Activated CD4-positive, alpha-beta T cell treated with anti-CD3 and anti-CD28 coated beads, Interleukin-2, Interleukin-6, amounts not matched to agents 100 ng/mL and 50 ng/mL, durations not matched to agents 16 hours and 8 hours (primary cell): ENCODE measurements around the gene IFNA5.

ENCODE experiments used
- DNase-seq: peaks from one replicate; pipeline ENCODE4 v3.0.0-alpha.2; 2020

IFNA5 gene

GRCh38 chr9:21289848-21290247, 15.3 kb downstream of the IFNA5 start:
- no peak for DNase-seq

DNA sequence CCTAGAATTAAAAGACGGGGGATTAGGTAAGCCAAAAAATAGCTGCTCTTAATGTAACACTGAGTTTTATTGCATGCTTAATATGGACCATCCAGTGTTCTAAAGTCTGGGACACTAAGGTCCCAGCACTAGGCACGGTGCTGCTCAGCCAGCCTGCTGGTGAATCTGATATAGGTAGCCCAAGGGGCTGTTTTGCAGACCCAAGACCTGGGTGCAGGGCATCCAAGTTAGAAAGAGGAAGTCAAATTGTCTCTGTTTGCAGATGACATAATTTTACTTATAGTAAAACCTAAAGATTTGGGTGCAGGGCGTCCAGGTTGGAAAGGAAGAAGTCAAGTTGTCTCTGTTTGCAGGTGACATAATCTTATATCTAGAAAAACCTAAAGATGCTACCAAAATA, 17.8 kb downstream of the IFNA5 start:
- DNase-seq: no peak

DNA sequence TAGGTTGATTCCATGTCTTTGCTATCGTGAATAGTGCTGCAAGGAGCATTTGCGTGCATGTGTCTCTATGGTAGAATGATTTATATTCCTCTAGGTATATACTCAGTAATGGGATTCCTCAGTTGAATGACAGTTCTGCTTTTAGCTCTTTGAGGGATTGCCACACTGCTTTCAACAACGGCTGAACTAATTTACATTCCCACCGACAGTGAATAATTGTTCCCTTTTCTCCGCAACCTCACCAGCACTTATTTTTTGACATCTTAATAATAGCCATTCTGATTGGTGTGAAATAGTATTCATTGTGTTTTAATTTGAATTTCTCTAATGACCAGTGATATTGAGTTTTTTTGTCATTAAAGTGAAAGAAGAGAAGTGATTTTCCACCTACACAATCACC, 18.5 kb downstream of the IFNA5 start:
- no peak for DNase-seq

DNA sequence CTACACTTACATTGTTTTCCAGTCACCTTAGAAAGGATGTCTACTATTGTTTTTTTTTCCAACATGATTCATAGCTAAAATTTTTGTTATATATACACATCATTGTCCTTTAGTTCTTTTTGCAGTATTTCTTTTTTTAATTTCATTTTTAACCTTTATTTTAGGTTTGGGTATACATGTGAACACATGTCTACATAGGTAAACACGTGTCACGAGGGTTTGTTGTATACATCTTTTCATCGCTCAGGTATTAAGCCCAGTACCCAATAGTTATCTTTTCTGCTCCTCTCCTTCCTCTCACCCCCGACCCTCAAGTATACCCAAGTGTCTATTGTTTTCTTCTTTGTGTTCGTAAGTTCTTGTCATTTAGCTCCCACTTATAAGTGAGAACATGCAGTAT, 19.0 kb downstream of the IFNA5 start:
- DNase-seq: no peak

- no peak for DNase-seq
Measured at GRCh38 chr9:21281275-21281674, 23.8 kb downstream of the IFNA5 start.

DNA sequence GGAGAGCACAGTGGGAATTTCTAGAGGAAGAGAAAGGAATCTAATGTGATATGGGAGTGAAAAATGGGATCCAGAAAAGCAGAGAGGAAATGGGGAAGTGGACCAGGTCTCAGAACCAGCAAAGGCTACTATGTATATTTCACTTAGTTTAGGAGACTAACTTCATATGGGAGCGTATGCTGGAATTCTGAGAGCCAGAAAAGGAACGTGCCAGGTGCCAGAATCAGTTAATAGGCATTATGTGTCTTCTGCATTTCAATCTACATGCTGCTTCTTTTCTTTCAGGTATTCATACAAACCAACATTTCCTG, 36.8 kb downstream of the IFNA5 start:
- no peak for DNase-seq

DNA sequence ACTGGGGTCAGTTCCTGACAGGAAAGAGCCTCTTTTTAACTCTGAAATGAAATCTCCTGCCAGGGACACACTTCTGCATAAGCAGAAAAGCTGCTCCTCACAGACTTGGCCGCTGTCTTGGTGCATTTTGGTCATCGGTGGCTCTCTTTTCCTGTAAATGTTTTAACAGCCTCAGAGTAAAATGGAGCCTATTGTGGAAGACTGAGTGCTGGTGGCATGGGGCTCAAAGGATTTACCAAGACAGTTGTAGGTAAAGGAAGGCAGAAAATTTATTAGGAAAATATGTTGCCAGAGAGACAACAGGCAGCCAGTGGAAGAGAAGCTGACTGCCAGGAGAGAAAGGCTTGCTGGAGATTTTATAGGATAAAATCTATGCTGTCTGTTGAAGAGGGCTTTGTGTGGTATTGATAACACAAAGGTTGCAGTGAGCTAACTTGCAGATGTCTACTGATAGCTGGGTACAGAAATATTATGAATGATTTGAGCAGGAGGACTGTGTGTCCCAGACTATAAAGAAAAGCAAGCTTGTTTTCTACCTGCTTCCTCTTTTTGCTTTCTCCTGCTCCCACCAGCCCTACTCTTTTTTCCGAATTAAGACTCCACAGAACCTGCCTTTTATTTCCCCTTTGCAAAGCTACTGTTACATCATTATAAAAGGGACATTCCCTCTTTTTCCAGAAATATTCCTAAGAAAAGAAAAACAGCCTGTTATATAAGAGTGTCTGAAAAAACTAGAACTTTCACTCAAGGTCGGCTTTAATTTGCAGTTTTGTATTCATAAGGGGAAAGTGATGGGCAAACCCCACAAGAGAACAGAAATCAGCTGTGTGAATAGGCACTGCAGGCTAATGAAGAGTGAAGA, 37.4 kb downstream of the IFNA5 start:
- DNase-seq: no peak

GRCh38 chr9:21266733-21267484, 38.2 kb downstream of the IFNA5 start:
- DNase-seq: no peak

- no peak for DNase-seq
Measured at GRCh38 chr9:21265421-21266189, 39.5 kb downstream of the IFNA5 start.

- no peak for DNase-seq
Measured at GRCh38 chr9:21255538-21256212, 49.4 kb downstream of the IFNA5 start.
